Type B pancreatic cell (in vitro differentiated cells): ENCODE data around the gene KCNN1. TPM values are rescaled to one million over a fixed set of nuclear protein-coding genes. Genes with fewer than 3 reads are reported as not detected.

Experiments used
- DNase-seq: peaks from one replicate; pipeline ENCODE4 v3.0.0; 2021; ENCODE audit warnings: mixed read lengths; ENCODE audit not compliant: unreplicated experiment; ENCODE audit errors: extremely low spot score
- H3K27ac Mint-ChIP-seq: 2 replicates; pipeline ENCODE4 v1.8.0; 2021; ENCODE audit warnings: mild to moderate bottlenecking, mixed read lengths
- H3K27me3 Mint-ChIP-seq: 2 replicates; pipeline ENCODE4 v1.8.0; 2021; ENCODE audit warnings: mixed read lengths
- H3K36me3 Mint-ChIP-seq: 2 replicates; pipeline ENCODE4 v1.8.0; 2021; ENCODE audit warnings: mixed read lengths
- H3K4me1 Mint-ChIP-seq: one replicate; pipeline ENCODE4 v1.8.0; 2021; ENCODE audit warnings: mixed read lengths; ENCODE audit not compliant: unreplicated experiment
- H3K4me3 Mint-ChIP-seq: 2 replicates; pipeline ENCODE4 v1.8.0; 2021; ENCODE audit warnings: mild to moderate bottlenecking, mixed read lengths
- H3K9me3 Mint-ChIP-seq: 2 replicates; pipeline ENCODE4 v1.8.0; 2021; ENCODE audit warnings: mixed read lengths
- total RNA-seq: library from RNA; stranded (reverse); gene quantifications from 2 replicates; pipeline ENCODE4 v1.2.1, GENCODE V29; 2021; ENCODE audit warnings: low replicate concordance
- TF ChIP-seq, protein P1 (sequence below): fragments of 200-600 bp; sonication (generic); conservative IDR thresholded peaks from 2 replicates; pipeline ENCODE4 v1.5.0; 2021; ENCODE audit warnings: antibody characterized with exemption, mild to moderate bottlenecking

Gene KCNN1
- total RNA-seq, 1 donor from 2014 or later: 13.4 TPM

DNA sequence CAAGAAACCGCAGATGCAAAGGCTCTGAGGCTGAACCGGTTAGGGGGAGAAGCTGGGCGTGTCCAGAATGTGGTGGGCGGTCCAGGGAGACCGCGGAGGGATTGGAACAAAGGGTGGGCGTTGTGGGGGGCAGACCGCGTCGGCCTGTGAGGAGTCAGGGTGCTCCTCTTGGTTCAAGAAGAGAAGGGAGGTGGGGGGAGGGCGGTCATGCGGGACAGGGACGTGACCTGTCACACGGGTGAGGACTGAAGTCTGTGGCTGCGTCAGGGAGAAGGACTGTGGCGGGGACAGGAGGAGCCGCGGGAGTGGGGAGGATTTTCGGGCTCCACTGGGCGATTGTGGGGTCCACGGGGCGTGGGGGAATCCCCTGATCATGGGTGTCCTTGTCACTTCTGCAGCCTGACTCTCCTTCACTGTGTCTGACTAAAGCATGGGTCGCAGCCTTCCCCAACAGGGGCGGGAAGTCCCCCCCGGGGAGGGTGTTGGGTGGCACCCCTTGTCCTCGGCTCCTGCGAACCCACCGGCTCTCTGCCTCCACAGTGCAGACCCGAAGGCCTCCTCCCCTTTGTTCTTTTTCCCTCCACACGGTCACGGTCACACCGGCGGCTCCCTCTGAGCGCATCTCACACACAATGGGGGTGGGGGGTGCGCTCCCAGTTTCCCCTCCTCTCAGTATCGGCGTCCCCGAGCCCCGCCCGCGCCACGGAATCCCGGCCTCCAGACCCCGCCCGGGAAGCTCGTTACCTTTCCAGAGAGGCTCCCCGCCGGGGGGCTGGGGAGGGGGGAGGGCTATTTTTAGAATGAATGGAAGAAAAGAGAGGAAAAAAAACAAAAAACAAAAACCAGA, 16.4 kb upstream of the KCNN1 start:
- Mint-ChIP-seq H3K36me3 (no peaks in the 10 kb centered on the region), H3K27ac (peak overlapping the region; percentile 95), H3K27me3 (peaks cover 33% of the 10 kb centered on the region), H3K4me3 (peak overlapping the region; percentile 88), H3K9me3 (no peaks in the 10 kb centered on the region), H3K4me1 (peaks cover 20% of the 10 kb centered on the region)
- TF ChIP-seq, protein P1, sequence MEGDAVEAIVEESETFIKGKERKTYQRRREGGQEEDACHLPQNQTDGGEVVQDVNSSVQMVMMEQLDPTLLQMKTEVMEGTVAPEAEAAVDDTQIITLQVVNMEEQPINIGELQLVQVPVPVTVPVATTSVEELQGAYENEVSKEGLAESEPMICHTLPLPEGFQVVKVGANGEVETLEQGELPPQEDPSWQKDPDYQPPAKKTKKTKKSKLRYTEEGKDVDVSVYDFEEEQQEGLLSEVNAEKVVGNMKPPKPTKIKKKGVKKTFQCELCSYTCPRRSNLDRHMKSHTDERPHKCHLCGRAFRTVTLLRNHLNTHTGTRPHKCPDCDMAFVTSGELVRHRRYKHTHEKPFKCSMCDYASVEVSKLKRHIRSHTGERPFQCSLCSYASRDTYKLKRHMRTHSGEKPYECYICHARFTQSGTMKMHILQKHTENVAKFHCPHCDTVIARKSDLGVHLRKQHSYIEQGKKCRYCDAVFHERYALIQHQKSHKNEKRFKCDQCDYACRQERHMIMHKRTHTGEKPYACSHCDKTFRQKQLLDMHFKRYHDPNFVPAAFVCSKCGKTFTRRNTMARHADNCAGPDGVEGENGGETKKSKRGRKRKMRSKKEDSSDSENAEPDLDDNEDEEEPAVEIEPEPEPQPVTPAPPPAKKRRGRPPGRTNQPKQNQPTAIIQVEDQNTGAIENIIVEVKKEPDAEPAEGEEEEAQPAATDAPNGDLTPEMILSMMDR: no peak
- DNase-seq: no peak

DNA sequence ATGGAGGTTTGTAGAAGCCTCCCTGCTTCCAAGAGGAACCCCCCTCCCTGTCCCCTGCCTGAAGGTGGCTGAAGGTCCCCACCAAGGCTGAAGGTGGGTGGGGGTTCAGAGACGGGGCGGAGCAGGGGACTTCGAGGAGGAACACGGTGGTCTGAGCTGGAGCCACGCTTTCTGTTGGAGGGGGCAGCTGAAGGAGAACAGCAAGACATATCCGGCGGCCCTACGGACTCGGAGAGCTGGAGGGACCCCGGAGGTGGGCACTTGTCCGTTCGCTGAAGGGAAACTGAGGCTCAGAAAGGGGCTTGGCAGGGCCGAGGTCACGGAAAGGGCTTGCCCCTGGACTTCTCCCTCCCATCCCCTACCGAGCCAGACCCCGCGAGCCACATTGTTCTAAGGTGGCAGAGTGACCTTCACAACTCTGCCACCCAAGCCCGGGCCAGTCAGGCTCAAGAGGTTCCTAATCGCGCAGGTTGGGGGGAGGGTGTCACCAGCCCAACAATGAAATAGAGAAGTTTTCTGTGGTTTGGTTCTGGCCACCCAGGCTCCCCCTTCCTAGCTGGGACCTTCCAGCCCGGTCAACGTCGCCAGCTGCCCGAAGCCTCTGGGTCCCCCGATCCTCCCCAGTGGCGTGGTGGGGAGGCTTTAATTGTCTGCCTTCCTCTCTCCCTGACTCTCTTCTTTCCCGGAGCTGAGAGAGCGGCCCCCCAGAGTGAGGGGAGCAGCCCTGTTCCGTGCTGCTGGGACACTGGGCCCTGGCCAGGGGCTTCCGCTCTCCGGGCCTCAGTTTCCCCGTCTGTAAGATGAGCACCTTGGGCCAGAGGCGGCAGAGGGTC, 15.5 kb upstream of the KCNN1 start:
- H3K27me3 Mint-ChIP-seq: peaks cover 33% of the 10 kb centered on the region
- no peak for DNase-seq
- TF ChIP-seq, protein P1: no peak
- H3K4me1 Mint-ChIP-seq: peaks cover 16% of the 10 kb centered on the region
- H3K27ac Mint-ChIP-seq: peak overlapping the region; percentile 95
- peak overlapping the region; percentile 88 for H3K4me3 Mint-ChIP-seq
- no peaks in the 10 kb centered on the region for H3K36me3 Mint-ChIP-seq
- no peaks in the 10 kb centered on the region for H3K9me3 Mint-ChIP-seq

DNA sequence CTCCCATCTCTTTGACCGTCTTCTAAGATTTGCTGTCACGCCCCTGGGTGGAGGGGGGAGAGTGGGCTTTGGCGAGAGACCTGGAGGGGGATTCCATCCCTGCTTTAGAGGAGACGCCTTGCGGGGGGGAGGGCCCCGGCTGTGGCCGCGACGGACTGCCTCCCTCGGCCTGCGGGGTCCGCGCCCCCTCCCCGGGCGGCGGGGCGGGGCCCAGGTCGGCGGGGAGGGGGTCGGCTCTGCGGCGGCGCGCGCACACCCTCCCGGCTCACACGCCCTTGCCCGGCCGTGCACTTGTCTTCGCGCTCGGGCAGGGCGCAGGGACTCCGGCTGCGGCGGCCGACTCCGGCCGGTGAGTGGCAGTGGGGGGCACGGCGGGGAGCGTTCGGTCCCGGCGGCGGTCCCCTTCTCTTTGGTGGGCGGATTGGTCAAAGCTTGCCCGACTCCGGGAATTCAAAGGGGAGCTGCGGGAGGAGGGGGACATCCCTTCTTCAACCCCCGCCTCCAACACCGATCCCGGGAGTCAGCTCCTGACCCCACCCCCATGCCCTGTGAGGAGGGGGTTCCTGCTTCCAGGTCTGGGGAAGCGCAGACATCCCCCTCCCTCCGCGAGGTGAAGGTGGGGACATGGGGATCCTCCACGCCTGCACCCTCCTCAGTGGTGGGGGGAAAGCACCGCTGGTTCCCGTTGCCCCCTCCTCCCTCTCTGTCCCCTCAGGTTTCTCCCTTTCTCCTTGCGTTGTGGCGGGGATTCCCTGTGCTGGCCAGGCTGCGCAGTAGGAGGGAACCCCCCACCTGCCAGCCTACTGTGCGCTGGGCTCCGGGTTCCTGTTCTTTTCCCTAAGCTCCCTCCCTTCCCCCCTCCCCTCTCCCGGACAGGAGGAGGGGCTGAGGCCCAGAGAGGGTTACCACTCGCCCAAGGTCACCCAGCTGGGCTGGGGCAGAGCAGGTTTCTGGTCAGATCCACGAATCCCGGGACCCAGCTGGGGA, 14.6 kb upstream of the KCNN1 start:
- TF ChIP-seq, protein P1: no peak
- no peak for DNase-seq
- Mint-ChIP-seq H3K27ac (no peak overlapping the region), H3K36me3 (no peaks in the 10 kb centered on the region), H3K27me3 (peaks cover 34% of the 10 kb centered on the region), H3K4me1 (peaks cover 16% of the 10 kb centered on the region), H3K4me3 (peak overlapping the region; percentile 88), H3K9me3 (no peaks in the 10 kb centered on the region)

DNA sequence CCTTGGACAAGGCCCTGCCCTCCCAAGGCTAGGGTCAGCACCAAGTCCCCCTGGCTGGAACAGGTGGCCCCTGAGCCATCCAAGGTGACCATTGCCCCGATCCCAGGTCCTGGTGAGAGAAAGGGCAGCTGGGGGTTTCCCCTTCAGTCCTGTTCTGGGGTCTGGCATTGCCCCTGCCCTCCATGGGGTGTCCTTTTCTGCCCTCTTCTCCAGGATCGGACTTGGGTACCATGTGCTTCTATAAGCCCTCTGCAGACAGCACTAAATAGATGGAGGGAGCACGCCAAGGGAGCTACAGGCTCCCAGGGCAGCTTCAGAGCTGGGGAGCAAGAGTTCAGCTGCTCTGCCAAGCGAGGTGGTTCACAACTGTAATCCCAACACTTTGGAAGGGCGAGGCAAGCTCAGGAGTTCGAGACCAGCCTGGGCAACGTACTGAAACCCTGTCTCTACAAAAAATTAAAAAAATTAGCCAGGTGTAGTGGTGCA, 13.5 kb upstream of the KCNN1 start:
- DNase-seq: no peak
- Mint-ChIP-seq H3K4me3 (peak overlapping the region; percentile 82), H3K4me1 (peaks cover 16% of the 10 kb centered on the region), H3K27me3 (peaks cover 37% of the 10 kb centered on the region), H3K9me3 (no peaks in the 10 kb centered on the region), H3K27ac (peak overlapping the region; percentile 27), H3K36me3 (no peaks in the 10 kb centered on the region)
- TF ChIP-seq, protein P1: no peak

DNA sequence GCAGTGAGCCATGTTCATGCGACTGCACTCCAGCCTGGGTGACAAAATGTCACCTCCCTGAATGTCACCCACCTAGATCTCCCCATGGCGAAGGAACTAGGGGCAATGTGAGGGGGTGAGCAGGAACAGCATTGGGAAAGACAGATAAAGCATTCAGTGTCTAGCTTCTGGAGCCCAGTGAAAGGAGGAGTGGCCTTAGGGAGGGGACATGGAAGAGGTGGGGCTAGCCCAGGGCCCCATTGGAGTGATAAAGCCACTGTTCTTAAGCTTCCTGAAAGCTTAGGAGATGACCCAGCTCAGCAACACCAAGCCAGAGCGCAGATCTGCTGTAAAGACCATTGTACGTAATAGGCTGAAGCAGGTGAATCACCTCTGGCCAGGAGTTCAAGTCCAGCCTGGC, 13.0 kb upstream of the KCNN1 start:
- Mint-ChIP-seq H3K27me3 (peaks cover 37% of the 10 kb centered on the region), H3K27ac (peak overlapping the region; percentile 27), H3K36me3 (no peaks in the 10 kb centered on the region), H3K9me3 (no peaks in the 10 kb centered on the region), H3K4me1 (peaks cover 16% of the 10 kb centered on the region), H3K4me3 (peak overlapping the region; percentile 82)
- TF ChIP-seq, protein P1: no peak
- DNase-seq: no peak
